PC-9 (cell line): ENCODE results near the gene WDR59.

ENCODE experiments used
- EZH2 ChIP-seq: fragments of 200-600 bp; sonication (generic); IDR thresholded peaks from 2 replicates; pipeline ENCODE4 v1.8.0; 2017; ENCODE audit warnings: antibody characterized with exemption, low read depth
- TF ChIP-seq, protein P1 (sequence below): fragments of 200-600 bp; sonication (generic); conservative IDR thresholded peaks from 2 replicates; pipeline ENCODE4 v1.6.1; 2017; ENCODE audit warnings: mixed run types, antibody characterized with exemption, mild to moderate bottlenecking, moderate library complexity

DNA sequence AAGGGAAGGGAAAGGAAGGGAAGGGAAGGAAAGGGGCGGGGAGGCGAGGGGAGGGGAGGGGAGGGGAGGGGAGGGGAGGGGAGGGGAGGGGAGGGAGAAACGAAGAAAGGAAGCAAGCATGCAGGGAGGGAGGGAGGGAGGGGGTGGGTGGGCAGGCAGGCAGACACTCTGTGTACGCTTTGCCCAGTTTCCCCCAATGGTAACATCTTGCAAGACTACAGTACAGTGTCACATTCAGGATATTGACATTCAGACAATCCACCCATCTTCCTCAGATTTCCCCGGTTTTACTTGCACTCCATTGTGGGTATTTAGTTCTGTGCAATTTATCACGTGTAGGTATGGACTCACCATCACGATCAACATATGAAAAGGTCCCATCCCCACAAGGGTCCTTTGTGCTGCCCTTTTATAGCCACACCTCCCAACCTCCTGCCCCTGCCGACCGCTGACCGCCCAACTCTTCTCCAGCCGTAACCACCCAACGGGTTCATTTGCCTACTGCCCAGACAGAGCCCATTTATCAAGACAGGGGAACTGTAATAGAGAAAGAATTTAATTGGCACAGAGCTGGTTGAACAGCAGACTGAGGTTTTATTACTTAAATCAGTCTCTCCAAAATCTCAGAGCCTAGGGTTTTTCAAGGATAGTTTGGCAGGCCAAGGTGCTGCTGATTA is 118.9 kb downstream of the WDR59 start:
- TF ChIP-seq, protein P1, sequence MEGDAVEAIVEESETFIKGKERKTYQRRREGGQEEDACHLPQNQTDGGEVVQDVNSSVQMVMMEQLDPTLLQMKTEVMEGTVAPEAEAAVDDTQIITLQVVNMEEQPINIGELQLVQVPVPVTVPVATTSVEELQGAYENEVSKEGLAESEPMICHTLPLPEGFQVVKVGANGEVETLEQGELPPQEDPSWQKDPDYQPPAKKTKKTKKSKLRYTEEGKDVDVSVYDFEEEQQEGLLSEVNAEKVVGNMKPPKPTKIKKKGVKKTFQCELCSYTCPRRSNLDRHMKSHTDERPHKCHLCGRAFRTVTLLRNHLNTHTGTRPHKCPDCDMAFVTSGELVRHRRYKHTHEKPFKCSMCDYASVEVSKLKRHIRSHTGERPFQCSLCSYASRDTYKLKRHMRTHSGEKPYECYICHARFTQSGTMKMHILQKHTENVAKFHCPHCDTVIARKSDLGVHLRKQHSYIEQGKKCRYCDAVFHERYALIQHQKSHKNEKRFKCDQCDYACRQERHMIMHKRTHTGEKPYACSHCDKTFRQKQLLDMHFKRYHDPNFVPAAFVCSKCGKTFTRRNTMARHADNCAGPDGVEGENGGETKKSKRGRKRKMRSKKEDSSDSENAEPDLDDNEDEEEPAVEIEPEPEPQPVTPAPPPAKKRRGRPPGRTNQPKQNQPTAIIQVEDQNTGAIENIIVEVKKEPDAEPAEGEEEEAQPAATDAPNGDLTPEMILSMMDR: no peak
- TF ChIP-seq EZH2: no peak
